Activated naive CD8-positive, alpha-beta T cell (primary cell): ENCODE results near the gene USP24.

Experiments used
- H3K27ac Mint-ChIP-seq: one replicate; pipeline ENCODE4 v1.8.0; 2021; ENCODE audit warnings: mixed read lengths
- H3K27me3 Mint-ChIP-seq: one replicate; pipeline ENCODE4 v1.8.0; 2021; ENCODE audit warnings: mixed read lengths
- H3K36me3 Mint-ChIP-seq: one replicate; pipeline ENCODE4 v1.8.0; 2021; ENCODE audit warnings: mixed read lengths
- H3K4me1 Mint-ChIP-seq: one replicate; pipeline ENCODE4 v1.8.0; 2021; ENCODE audit warnings: low read depth, mixed read lengths
- H3K4me3 Mint-ChIP-seq: one replicate; pipeline ENCODE4 v1.8.0; 2021; ENCODE audit warnings: mild to moderate bottlenecking, mixed read lengths
- H3K9me3 Mint-ChIP-seq: one replicate; pipeline ENCODE4 v1.8.0; 2021; ENCODE audit warnings: low read depth, mixed read lengths

USP24 gene

GRCh38 chr1:55049914-55050278 lies 165.3 kb downstream of the USP24 start:
- Mint-ChIP-seq H3K9me3 (no peaks in the 10 kb centered on the region), H3K36me3 (no peaks in the 10 kb centered on the region), H3K27ac (no peak overlapping the region), H3K27me3 (peaks cover 1% of the 10 kb centered on the region), H3K4me1 (no peaks in the 10 kb centered on the region), H3K4me3 (no peak overlapping the region)

DNA sequence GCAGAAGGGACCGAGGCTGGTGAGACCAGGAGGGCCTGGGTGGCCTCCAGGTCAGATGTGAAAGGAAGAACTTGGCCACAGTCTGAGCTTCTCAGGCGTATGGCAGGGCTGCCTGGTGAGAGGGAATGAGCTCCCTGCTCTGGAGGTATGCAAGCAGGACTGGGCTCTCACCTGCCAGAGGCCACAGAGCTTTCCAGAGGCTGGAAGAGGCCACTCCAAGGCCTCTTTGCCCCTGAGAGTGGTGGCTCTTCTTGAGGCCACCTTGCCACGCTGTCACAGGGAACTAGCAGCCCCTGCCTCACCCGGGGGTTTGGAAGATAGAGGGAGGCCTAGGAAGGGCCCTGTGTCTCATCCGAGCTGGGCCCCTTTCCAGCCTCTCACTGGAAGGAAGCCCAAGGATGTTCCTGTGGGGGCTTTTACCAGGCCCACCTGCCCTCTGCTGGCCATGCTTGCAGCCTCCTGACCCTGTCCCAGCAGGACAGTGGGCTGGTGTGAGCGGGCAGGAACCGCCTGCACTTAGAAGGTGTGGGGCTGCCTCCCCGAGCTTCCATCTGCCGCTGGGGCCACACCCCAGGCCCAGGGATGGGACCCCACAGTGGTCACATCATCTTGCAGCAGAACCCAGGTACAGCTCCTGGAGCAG lies 165.8 kb downstream of the USP24 start:
- Mint-ChIP-seq H3K9me3 (no peaks in the 10 kb centered on the region), H3K4me3 (no peak overlapping the region), H3K36me3 (no peaks in the 10 kb centered on the region), H3K4me1 (no peaks in the 10 kb centered on the region), H3K27me3 (peaks cover 3% of the 10 kb centered on the region), H3K27ac (no peak overlapping the region)

DNA sequence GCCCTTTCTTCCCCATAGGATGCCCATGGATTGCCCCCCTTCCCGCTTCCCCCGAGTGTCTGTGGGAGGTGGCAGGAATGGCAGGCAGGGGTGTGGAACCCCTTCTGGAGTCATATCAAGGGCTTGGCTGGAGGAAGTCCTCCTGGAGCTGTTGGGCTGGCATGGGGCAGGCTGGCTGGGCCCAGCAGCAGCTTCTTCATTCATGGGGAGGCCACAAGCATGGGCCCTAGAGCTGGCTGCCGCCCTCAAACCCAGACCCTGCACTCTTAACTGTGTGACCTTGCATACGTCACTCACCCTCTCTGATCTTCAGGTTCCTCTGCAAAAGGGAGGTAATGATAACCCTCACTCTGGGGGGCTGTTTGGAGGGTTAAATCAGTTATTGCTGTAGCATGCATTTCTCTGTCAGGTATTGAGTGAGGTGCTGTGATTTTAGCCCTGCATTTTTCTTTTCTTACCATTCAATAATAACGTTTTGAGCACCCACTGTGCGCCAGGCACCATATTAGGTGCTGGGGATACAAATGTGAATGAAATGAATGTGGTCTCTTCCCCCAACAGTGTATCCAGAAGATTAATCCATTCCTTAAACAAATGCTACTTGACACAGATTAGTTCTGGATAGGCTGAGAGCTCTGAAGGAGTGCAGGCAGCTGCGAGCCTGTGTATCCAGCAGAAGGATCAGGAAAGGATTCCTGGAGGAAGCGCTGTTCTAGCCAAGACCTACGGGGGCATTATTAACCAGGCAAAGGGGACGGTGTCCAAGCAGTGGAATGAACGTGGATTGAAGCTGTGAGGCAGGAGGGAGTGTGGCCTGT lies 166.5 kb downstream of the USP24 start:
- H3K27me3 Mint-ChIP-seq = peaks cover 4% of the 10 kb centered on the region
- H3K4me1 Mint-ChIP-seq = no peaks in the 10 kb centered on the region
- H3K4me3 Mint-ChIP-seq = no peak overlapping the region

DNA sequence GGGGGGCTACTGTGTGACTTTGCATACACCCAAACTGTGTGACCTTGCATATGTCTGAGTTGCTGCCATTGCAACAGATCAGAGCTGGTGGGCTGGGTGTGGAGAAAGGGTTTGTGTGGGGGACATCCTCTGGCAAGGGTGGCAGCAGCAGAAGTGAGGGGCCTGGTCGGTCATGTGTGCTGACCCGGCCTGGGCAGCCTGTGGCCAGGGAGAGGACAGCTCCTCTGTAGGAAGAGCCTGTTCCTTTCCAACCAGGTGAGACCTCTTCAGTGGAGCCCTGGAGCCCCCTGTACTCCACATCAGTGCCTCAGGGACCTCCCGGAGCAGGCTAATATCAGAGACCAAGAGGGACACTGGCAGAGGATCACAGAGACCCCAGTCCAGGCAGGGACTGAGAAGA lies 167.6 kb downstream of the USP24 start:
- peaks cover 6% of the 10 kb centered on the region for H3K27me3 Mint-ChIP-seq
- H3K4me1 Mint-ChIP-seq = no peaks in the 10 kb centered on the region
- no peaks in the 10 kb centered on the region for H3K9me3 Mint-ChIP-seq
- H3K36me3 Mint-ChIP-seq = no peaks in the 10 kb centered on the region
- no peak overlapping the region for H3K27ac Mint-ChIP-seq
- no peak overlapping the region for H3K4me3 Mint-ChIP-seq

More for the DNA sequence above, 166.5 kb downstream of the USP24 start:
- Mint-ChIP-seq H3K36me3 (no peaks in the 10 kb centered on the region), H3K9me3 (no peaks in the 10 kb centered on the region), H3K27ac (no peak overlapping the region)

GRCh38 chr1:55046871-55047270 lies 168.3 kb downstream of the USP24 start:
- Mint-ChIP-seq H3K4me1 (no peaks in the 10 kb centered on the region), H3K9me3 (no peaks in the 10 kb centered on the region), H3K27me3 (peaks cover 7% of the 10 kb centered on the region), H3K27ac (no peak overlapping the region), H3K36me3 (no peaks in the 10 kb centered on the region), H3K4me3 (no peak overlapping the region)

- Mint-ChIP-seq H3K36me3 (no peaks in the 10 kb centered on the region), H3K4me1 (no peaks in the 10 kb centered on the region), H3K4me3 (no peak overlapping the region), H3K27ac (no peak overlapping the region), H3K9me3 (no peaks in the 10 kb centered on the region), H3K27me3 (peaks cover 6% of the 10 kb centered on the region)
Observed at GRCh38 chr1:55045430-55045829, 169.7 kb downstream of the USP24 start.

GRCh38 chr1:55044617-55045397 lies 170.4 kb downstream of the USP24 start:
- Mint-ChIP-seq H3K4me1 (no peaks in the 10 kb centered on the region), H3K27me3 (peaks cover 10% of the 10 kb centered on the region), H3K4me3 (no peak overlapping the region), H3K36me3 (no peaks in the 10 kb centered on the region), H3K27ac (no peak overlapping the region), H3K9me3 (no peaks in the 10 kb centered on the region)

DNA sequence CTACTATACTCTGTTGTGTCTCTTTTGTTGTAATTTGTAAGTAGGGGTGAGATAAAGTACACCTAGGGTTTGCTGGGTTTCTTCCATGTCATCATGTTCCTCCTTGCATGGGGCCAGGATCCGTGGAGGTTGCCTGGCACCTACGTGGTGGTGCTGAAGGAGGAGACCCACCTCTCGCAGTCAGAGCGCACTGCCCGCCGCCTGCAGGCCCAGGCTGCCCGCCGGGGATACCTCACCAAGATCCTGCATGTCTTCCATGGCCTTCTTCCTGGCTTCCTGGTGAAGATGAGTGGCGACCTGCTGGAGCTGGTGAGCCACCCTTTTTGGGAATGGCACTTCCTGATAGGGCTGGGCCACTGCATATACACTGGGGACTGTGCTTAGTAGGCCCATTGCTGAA lies 171.4 kb downstream of the USP24 start:
- H3K27me3 Mint-ChIP-seq = peaks cover 12% of the 10 kb centered on the region
- no peaks in the 10 kb centered on the region for H3K4me1 Mint-ChIP-seq
- H3K4me3 Mint-ChIP-seq = no peak overlapping the region
- H3K9me3 Mint-ChIP-seq = no peaks in the 10 kb centered on the region
- H3K27ac Mint-ChIP-seq = no peak overlapping the region
- no peaks in the 10 kb centered on the region for H3K36me3 Mint-ChIP-seq

GRCh38 chr1:55043011-55043410 lies 172.2 kb downstream of the USP24 start:
- Mint-ChIP-seq H3K27ac (no peak overlapping the region), H3K4me3 (no peak overlapping the region), H3K36me3 (no peaks in the 10 kb centered on the region), H3K4me1 (no peaks in the 10 kb centered on the region), H3K27me3 (peaks cover 14% of the 10 kb centered on the region), H3K9me3 (no peaks in the 10 kb centered on the region)

- Mint-ChIP-seq H3K27ac (no peak overlapping the region), H3K4me3 (no peak overlapping the region), H3K27me3 (peaks cover 22% of the 10 kb centered on the region), H3K4me1 (no peaks in the 10 kb centered on the region), H3K36me3 (no peaks in the 10 kb centered on the region), H3K9me3 (no peaks in the 10 kb centered on the region)
Observed at GRCh38 chr1:55041613-55042012, 173.6 kb downstream of the USP24 start.

GRCh38 chr1:55040933-55041494 lies 174.2 kb downstream of the USP24 start:
- H3K9me3 Mint-ChIP-seq = no peaks in the 10 kb centered on the region
- H3K27ac Mint-ChIP-seq = no peak overlapping the region
- peaks cover 26% of the 10 kb centered on the region for H3K27me3 Mint-ChIP-seq
- no peaks in the 10 kb centered on the region for H3K36me3 Mint-ChIP-seq
- H3K4me3 Mint-ChIP-seq = no peak overlapping the region
- no peaks in the 10 kb centered on the region for H3K4me1 Mint-ChIP-seq

- Mint-ChIP-seq H3K36me3 (no peaks in the 10 kb centered on the region), H3K27ac (no peak overlapping the region), H3K4me1 (no peaks in the 10 kb centered on the region), H3K4me3 (no peak overlapping the region), H3K9me3 (no peaks in the 10 kb centered on the region), H3K27me3 (peaks cover 31% of the 10 kb centered on the region)
Observed at GRCh38 chr1:55040083-55040932, 174.9 kb downstream of the USP24 start.

DNA sequence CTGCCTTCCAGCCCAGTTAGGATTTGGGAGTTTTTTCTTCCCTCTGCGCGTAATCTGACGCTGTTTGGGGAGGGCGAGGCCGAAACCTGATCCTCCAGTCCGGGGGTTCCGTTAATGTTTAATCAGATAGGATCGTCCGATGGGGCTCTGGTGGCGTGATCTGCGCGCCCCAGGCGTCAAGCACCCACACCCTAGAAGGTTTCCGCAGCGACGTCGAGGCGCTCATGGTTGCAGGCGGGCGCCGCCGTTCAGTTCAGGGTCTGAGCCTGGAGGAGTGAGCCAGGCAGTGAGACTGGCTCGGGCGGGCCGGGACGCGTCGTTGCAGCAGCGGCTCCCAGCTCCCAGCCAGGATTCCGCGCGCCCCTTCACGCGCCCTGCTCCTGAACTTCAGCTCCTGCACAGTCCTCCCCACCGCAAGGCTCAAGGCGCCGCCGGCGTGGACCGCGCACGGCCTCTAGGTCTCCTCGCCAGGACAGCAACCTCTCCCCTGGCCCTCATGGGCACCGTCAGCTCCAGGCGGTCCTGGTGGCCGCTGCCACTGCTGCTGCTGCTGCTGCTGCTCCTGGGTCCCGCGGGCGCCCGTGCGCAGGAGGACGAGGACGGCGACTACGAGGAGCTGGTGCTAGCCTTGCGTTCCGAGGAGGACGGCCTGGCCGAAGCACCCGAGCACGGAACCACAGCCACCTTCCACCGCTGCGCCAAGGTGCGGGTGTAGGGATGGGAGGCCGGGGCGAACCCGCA lies 175.7 kb downstream of the USP24 start, which contains the start of gene PCSK9:
Gene PCSK9, plus strand, starts transcription at position 207 of the 741 bp plus-strand sequence. Its CDS starts 290 bp downstream, at position 497.
- peaks cover 31% of the 10 kb centered on the region for H3K27me3 Mint-ChIP-seq
- no peak within 1 kb of the TSS for H3K27ac Mint-ChIP-seq
- H3K4me1 Mint-ChIP-seq = no peaks in the 10 kb centered on the region
- no peaks in the 10 kb centered on the region for H3K9me3 Mint-ChIP-seq
- no peaks in the 10 kb centered on the region for H3K36me3 Mint-ChIP-seq
- H3K4me3 Mint-ChIP-seq = no peak within 1 kb of the TSS

- H3K27me3 Mint-ChIP-seq = peaks cover 34% of the 10 kb centered on the region
- no peaks in the 10 kb centered on the region for H3K9me3 Mint-ChIP-seq
- H3K36me3 Mint-ChIP-seq = no peaks in the 10 kb centered on the region
Observed at GRCh38 chr1:55038974-55039341, 176.2 kb downstream of the USP24 start.

More at GRCh38 chr1:55038974-55039341, 176.2 kb downstream of the USP24 start:
- H3K4me3 Mint-ChIP-seq = no peak overlapping the region
- no peak overlapping the region for H3K27ac Mint-ChIP-seq
- H3K4me1 Mint-ChIP-seq = no peaks in the 10 kb centered on the region
